MM.1S (cell line): ENCODE measurements around the gene TFAP2A.

Source experiments
- EZH2 ChIP-seq: fragments of 300-600 bp; sonication (generic); optimal IDR thresholded peaks from 2 replicates; pipeline ENCODE3; 2017; ENCODE audit warnings: low read depth, mild to moderate bottlenecking, antibody characterized with exemption, low read length, mixed read lengths
- TF ChIP-seq, protein P1 (sequence below): fragments of 300-600 bp; sonication (generic); IDR thresholded peaks from 2 replicates; pipeline ENCODE4 v1.5.1; 2016; ENCODE audit warnings: antibody characterized with exemption, low read length, mixed read lengths

DNA sequence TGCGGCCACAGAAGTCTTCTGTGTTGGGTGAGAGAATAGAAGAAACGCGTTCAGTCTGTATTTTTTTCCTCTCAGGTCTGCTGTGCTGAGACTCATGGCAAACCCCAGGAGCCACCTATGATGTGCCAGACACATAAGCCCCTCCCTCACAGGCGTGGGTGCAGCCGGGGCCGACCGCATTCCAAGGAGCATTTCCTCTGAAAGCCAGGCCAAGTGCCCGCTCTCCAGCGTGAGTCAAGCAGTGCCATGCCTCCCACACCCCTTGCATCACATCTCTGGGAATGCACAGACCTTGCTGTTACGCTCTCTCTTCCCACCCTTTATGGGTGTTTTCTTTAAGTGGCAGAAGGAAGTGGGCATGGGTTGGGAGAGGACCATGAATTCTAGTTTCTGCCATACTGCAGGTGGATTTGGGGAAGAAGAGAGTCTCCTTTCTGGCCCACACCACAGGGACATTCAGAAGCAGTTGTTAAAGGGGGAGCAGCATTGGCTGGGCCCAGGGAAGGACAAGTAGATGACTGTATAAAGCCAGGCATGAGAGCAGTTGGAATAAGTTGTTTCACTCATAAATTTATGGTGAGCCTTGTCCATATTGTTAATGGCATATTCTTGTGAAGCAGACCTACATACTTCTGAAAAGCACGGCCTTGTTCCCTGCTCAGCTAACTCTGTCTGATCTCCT, 37.1 kb upstream of the TFAP2A start:
- TF ChIP-seq, protein P1, sequence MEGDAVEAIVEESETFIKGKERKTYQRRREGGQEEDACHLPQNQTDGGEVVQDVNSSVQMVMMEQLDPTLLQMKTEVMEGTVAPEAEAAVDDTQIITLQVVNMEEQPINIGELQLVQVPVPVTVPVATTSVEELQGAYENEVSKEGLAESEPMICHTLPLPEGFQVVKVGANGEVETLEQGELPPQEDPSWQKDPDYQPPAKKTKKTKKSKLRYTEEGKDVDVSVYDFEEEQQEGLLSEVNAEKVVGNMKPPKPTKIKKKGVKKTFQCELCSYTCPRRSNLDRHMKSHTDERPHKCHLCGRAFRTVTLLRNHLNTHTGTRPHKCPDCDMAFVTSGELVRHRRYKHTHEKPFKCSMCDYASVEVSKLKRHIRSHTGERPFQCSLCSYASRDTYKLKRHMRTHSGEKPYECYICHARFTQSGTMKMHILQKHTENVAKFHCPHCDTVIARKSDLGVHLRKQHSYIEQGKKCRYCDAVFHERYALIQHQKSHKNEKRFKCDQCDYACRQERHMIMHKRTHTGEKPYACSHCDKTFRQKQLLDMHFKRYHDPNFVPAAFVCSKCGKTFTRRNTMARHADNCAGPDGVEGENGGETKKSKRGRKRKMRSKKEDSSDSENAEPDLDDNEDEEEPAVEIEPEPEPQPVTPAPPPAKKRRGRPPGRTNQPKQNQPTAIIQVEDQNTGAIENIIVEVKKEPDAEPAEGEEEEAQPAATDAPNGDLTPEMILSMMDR: no peak
- no peak for TF ChIP-seq EZH2
